ENCODE data around the gene MICAL2. TPM values are rescaled to one million over a fixed set of nuclear protein-coding genes. Genes with fewer than 3 reads are reported as not detected.

The MICAL2 gene
- total RNA-seq, 2 experiments from 2014 or later = not detected

DNA sequence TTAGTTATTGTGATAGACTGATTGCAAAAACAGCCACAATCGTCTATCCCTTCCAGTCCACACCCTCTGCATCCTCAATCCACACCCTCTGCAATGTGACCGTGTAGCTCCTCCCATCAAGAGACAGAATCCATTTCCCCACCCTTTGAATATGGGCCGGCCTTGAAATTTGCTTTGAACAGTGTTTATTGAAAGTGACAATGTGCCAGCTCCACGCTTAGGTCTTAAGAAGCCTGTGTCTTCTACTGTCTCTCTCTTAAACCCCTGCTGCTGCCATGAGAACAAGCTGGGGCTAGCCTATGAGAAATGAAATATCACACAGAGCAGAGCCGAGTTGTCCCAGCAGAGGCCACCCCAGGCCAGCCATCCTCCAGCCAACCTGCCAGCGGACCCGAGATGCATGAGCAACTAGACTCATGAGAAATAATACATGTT is 22.3 kb upstream of the MICAL2 start:
- Histone ChIP-seq H2AFZ (ENCODE audit: low read length) (no peak overlapping the region), H3K27ac (ENCODE audit: low read depth, low read length, poor library complexity, severe bottlenecking) (no peak overlapping the region), H3K4me3 (ENCODE audit: low read depth, low read length, poor library complexity, severe bottlenecking) (no peak overlapping the region), H4K20me1 (ENCODE audit: insufficient read depth, low read length) (no peaks in the 10 kb centered on the region), H3K9me3 (ENCODE audit: low read length) (no peaks in the 10 kb centered on the region), H3K4me1 (ENCODE audit: insufficient read depth, low read length, poor library complexity, severe bottlenecking) (peaks cover 11% of the 10 kb centered on the region), H3K79me2 (ENCODE audit: insufficient read depth, low read depth, low read length) (no peaks in the 10 kb centered on the region), H3K36me3 (ENCODE audit: insufficient read depth, low read length) (no peaks in the 10 kb centered on the region), H3K9me2 (ENCODE audit: insufficient read depth, low read length) (no peaks in the 10 kb centered on the region), H3K4me2 (ENCODE audit: low read length) (no peak overlapping the region)
- ChIA-PET CTCF (ENCODE audit: unreplicated experiment) (no interaction called here), POLR2A (no interaction called here)
- DNase-seq (ENCODE audit: low spot score) = no peak
- intact Hi-C loops (cut with micrococcal nuclease; ENCODE audit: unreplicated experiment) = no loop called here
- no peak for TF ChIP-seq EZH2phosphoT487 (IDR thresholded peaks at IDR 0.05; ENCODE audit: borderline replicate concordance, low read depth, low read length)
- TF ChIP-seq, protein P1, sequence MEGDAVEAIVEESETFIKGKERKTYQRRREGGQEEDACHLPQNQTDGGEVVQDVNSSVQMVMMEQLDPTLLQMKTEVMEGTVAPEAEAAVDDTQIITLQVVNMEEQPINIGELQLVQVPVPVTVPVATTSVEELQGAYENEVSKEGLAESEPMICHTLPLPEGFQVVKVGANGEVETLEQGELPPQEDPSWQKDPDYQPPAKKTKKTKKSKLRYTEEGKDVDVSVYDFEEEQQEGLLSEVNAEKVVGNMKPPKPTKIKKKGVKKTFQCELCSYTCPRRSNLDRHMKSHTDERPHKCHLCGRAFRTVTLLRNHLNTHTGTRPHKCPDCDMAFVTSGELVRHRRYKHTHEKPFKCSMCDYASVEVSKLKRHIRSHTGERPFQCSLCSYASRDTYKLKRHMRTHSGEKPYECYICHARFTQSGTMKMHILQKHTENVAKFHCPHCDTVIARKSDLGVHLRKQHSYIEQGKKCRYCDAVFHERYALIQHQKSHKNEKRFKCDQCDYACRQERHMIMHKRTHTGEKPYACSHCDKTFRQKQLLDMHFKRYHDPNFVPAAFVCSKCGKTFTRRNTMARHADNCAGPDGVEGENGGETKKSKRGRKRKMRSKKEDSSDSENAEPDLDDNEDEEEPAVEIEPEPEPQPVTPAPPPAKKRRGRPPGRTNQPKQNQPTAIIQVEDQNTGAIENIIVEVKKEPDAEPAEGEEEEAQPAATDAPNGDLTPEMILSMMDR (conservative IDR thresholded peaks at IDR 0.05; ENCODE audit: low read length) = no peak
- no TSS peak for BruUV-seq (replicated peaks)

DNA sequence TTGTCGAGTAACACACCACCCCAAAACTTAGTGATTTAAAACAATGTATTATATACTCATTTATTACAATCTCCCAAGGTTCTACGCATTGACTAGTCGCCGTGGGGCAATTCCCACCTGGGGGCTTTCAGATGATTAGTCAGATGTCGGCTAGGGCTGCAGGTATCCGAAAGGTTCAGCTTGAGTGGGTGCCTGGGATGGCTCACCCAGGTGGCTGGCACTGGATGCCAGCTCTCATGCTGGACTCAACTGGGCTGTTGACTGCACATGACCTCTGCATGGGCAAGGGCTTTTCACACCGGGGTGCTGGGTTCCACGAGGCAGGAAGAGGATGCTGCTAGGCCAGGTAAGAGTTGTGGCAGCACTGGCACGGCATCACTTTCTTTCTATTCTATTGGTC is 21.9 kb upstream of the MICAL2 start:
- Histone ChIP-seq H3K4me2 (ENCODE audit: low read length) (no peak overlapping the region), H3K27ac (ENCODE audit: low read depth, low read length, poor library complexity, severe bottlenecking) (no peak overlapping the region), H2AFZ (ENCODE audit: low read length) (no peak overlapping the region)

GRCh38 chr11:12089041-12089440 is 21.3 kb upstream of the MICAL2 start:
- Histone ChIP-seq H3K9me2 (ENCODE audit: insufficient read depth, low read length) (no peaks in the 10 kb centered on the region), H3K4me3 (ENCODE audit: low read depth, low read length, poor library complexity, severe bottlenecking) (no peak overlapping the region), H3K79me2 (ENCODE audit: insufficient read depth, low read depth, low read length) (no peaks in the 10 kb centered on the region), H3K36me3 (ENCODE audit: insufficient read depth, low read length) (no peaks in the 10 kb centered on the region), H3K4me1 (ENCODE audit: insufficient read depth, low read length, poor library complexity, severe bottlenecking) (peaks cover 11% of the 10 kb centered on the region), H3K27ac (ENCODE audit: low read depth, low read length, poor library complexity, severe bottlenecking) (no peak overlapping the region), H3K4me2 (ENCODE audit: low read length) (no peak overlapping the region), H2AFZ (ENCODE audit: low read length) (no peak overlapping the region), H4K20me1 (ENCODE audit: insufficient read depth, low read length) (no peaks in the 10 kb centered on the region), H3K9me3 (ENCODE audit: low read length) (no peaks in the 10 kb centered on the region)
- ChIA-PET CTCF (ENCODE audit: unreplicated experiment) (no interaction called here), POLR2A (no interaction called here)
- TF ChIP-seq, protein P1 (conservative IDR thresholded peaks at IDR 0.05; ENCODE audit: low read length) = no peak
- TF ChIP-seq EZH2phosphoT487 (IDR thresholded peaks at IDR 0.05; ENCODE audit: borderline replicate concordance, low read depth, low read length) = no peak
- intact Hi-C loops (cut with micrococcal nuclease; ENCODE audit: unreplicated experiment) = no loop called here
- no peak for DNase-seq (ENCODE audit: low spot score)
- BruUV-seq (replicated peaks) = no TSS peak

More for the DNA sequence above, 21.9 kb upstream of the MICAL2 start:
- ChIA-PET POLR2A (no interaction called here), CTCF (ENCODE audit: unreplicated experiment) (no interaction called here)
- TF ChIP-seq EZH2phosphoT487 (IDR thresholded peaks at IDR 0.05; ENCODE audit: borderline replicate concordance, low read depth, low read length) = no peak
- TF ChIP-seq, protein P1 (conservative IDR thresholded peaks at IDR 0.05; ENCODE audit: low read length) = no peak
- Histone ChIP-seq H3K36me3 (ENCODE audit: insufficient read depth, low read length) (no peaks in the 10 kb centered on the region), H3K9me2 (ENCODE audit: insufficient read depth, low read length) (no peaks in the 10 kb centered on the region), H3K4me3 (ENCODE audit: low read depth, low read length, poor library complexity, severe bottlenecking) (no peak overlapping the region), H3K4me1 (ENCODE audit: insufficient read depth, low read length, poor library complexity, severe bottlenecking) (peaks cover 11% of the 10 kb centered on the region), H4K20me1 (ENCODE audit: insufficient read depth, low read length) (no peaks in the 10 kb centered on the region), H3K79me2 (ENCODE audit: insufficient read depth, low read depth, low read length) (no peaks in the 10 kb centered on the region), H3K9me3 (ENCODE audit: low read length) (no peaks in the 10 kb centered on the region)
- DNase-seq (ENCODE audit: low spot score) = no peak
- no TSS peak for BruUV-seq (replicated peaks)
- intact Hi-C loops (cut with micrococcal nuclease; ENCODE audit: unreplicated experiment) = no loop called here

Data from OCI-LY7 (cell line).